ENCODE data around the gene RAB31.
"Not testable (repeated sequence)": the region's sequence is repeated elsewhere in the genome, so short reads cannot be mapped to it uniquely, and the experiment has no call there.

RAB31 gene

DNA sequence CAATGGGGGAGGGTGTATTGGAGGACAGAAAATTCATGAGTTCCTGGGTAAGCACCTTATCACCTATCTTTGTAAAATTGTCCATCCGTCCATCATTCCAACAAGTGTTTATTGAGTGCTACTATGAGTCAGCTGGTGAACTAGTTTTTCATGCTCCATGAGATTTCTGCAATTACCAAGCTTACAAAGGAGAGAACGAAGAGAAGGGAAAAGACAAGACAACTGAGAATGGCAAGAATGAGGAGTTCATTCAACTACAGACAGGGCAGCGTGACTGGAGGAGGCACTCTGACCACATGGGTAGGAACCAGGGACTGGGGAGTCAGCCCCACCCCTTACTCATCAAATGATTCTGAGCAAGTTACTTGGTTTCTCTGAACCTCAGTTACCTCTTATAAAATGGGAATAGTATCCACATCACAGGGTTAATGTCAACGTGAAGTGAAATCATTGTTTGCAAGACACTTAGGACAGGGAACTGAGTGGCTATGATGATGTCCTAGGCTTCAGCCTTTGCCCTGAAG is 159.0 kb downstream of the RAB31 start:
- no peak for DNase-seq

DNA sequence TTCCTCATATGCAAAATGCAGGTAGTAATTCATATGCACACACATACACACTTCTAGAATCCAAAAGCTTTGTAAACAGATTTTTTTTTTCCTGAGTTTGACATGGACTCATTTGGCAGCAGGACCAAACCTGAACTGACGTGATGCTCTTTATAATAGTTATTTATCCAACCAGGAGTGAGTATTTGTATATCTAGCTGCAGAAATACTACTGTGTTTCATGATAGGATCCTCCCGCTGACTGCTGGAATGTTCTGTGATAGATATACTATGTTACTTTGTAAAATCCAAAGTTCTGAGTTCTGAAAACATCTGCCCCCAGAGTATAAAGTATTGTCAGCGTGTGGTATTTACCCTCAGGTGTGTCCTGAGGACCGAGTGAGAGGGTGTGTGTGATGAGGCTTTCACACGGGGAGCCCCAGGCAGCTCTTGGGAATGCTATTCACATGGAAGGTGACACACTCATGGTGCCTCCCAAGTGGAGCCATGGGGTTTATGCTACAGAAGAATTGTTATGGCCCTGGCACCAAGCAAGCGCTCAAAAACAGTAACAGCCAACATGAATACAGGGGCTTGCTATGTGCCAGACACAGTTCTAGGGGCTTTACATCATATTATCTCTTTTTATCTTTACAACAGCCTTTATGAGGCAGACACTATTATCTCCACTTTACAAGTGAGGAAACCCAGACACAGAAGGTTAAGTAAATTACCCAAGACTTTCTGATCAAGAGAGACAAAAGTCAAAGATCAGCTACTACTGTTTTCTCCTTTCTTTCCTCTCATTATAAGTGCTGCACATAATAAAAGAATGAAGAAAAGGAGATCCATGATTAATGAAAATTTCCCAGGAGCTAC is 161.0 kb downstream of the RAB31 start:
- no peak for DNase-seq

DNA sequence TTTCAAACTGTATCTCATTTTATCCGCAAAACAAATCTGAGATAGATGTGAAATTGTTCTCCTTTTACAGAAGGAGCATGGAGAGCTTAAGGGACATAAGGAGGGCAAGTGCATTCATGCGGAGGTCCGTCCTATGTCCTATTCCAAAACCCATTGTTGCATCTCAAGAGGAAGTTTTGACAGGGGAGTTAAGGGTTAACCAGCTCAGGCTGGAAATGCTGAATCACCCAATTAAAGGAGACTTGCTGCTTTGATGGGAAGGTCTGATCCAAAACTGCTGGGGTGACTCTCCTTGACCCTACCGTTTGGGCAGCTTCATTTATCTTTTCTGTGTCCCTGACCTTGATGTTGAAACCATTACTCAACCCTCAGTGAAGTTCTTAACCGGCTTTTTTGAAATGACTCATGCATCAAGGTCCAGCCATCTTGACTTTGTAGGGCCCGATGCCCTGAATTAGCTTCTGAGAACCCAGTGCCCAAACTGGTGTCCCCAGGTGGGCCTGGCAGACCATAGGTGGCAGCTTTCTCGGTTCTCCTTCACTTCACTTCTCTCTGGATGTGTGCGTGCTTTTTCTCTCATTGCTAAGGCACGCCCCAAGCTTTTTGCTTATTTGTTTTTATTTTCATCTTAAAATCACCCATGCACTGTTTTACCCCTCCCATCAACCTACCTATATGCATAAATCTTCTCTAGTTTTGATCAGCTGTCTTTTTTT is 161.8 kb downstream of the RAB31 start:
- DNase-seq, result no peak

DNA sequence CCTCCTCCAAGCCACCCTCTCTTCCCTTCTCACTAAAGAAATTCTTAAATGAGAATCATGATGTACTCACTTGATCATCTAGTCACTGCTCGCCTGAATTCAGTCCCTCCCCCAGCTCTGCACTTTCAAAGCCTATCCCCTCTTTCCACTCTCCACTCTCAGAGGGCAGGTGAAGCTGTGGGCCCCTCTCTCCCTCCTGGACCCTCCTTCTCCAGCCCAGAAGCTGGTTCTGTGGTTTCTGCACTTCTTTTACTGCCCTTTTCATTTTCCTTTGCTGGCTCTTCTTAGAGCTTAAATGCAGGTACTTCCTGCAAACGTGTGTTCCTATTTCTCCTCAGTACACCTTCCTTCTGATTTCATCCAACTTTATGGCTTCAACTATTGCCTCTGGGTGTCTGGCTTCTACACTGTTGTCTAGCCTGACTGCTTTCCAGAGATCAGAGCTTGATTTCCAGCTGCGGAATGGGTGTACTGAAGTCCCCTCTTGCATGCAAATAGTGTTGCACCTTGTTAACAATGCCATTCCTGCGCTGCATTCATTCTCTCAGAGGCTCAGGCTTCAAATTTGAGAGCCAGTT is 162.4 kb downstream of the RAB31 start:
- no peak for DNase-seq

DNA sequence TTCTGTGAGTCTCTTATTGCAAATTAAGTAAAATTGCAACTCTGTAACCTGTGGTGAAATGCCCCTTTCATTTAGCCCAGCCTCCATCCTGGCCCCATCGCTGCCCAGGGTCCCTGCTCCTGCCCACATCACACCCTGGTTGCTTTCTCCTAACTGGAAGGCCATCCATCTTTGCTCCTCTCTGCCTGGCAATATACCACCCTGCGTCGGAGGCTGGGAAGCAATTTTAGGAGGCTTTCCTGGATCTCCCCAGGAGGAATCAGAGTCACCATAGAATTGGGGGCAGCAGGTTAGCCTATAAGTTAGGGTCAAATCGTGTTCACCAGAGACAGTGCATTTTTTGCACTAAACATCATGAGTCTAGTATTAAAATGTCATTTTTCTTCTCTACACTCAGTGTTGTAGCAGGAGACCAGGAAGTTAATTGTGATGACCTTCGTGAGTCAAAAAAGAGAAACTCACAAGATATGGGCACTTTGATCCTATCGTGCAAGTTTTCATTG is 163.2 kb downstream of the RAB31 start:
- DNase-seq, result no peak

DNA sequence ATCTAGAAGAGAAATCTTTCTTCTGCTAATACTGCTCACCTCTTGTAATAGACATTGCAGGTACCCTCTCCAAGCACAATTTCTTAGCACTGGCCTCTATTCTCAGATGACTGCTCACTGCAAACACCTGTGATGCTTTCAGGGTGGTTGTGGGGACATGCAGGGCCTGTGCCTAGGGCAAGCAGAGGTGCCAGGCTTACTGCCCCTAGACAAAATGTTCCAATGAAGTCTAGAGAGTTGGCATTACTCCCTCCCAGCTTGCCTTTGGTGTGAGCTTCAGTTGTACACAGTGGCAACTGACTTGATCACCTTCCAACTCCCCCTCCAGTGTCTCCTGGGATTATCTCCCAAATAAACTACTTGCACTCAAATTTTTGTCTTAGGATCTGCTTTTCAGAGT is 164.7 kb downstream of the RAB31 start:
- DNase-seq, result no peak

DNA sequence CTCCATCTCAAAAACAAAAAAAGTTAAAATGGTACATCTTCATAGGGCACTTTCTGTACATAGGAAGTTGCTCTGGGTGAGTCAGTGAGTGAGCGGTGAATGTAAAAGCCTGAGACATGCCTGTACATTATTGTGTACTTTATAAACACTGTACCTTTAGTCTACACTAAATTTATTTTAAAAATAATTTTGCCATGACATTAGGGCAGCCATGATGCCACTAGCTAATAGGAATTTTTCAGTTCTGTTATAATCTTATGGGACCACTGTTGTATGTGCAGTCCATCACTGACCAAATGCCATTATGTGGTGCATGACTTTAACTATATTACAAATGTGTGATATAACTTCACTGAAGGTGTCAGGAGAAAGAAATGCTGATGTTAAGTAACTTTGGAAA is 166.6 kb downstream of the RAB31 start:
- DNase-seq, result no peak

DNA sequence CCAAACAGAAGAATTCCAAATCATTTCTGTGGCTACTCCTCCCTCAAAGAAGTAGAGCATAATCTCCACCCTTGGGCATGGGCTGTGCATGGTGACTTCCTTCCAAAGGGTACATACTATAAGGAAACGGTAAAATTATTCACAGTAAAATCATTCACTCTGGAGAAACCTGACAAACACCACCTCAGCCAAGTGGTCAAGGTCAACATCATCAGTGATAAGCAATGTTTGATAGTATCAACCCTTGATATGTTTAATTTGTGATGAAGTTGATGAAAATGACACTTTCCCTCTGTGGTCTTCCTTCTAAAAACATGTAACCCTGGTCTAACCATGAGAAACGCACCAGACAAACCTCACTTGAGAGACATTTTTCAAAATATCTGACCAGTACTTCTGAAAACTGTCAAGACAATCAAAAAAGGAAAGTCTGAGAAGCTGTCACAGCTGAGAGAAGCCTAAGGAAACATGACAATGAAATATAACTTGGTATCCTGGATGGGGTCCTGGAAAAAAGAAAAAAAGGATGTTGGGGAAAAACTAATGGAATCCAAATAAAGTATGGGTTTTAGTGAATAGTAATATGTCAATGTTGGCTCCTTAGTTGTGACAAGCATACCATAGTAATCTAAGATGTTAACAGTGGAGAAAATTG is 168.2 kb downstream of the RAB31 start:
- DNase-seq, result no peak

DNA sequence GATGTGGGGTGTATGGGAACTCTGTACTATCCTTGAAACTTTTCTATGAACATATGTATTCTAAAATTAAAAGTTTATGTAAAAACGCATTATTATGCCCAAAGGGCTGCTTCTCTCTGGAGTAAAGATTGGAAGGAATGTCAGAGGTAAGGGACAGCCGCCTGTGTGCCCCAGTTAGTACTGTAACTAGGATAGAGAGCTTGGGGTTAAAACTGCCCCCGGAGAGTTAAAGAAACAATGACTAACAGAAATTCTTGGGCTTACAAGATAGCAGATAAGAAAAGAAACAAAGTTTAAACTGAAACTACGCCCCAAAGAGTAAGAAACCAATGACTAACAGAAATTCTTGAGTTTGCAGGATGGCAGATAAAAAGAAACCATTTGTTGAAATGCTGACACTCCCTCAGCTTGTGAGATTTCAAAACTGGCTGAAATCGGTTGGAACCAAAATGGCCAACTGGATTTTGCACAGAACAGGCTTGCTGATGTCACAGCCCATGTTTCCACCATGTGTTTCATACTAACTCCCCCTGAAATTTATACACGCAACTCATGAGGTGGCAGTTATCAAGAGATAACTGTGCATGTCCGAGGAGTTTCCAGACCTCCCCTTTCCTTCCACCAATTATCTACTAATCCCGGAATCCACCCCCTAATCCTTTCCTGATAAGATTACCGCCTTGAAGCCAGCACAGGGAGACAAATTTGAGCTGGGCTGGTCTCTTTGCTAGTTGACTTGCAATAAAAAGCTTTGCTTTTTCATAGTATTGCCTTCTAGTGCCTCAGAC is 169.0 kb downstream of the RAB31 start:
- no peak for DNase-seq

DNA sequence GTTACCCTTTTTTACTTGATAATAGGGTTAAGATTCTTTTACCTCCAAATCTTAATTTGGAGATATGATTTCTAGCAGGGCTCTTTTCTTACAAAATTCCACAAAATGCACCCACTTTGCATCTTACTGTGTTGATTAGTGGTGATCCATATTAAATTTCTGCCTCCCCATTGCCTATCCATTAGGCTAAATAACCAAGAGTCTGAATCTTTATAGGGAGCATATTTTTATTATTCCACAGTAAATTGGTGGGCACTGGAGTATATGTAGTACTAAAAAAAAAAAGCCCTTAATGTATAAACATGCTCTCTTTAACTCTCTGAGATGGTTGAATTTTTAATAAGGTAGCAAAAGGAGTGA is 169.5 kb downstream of the RAB31 start:
- no peak for DNase-seq

DNA sequence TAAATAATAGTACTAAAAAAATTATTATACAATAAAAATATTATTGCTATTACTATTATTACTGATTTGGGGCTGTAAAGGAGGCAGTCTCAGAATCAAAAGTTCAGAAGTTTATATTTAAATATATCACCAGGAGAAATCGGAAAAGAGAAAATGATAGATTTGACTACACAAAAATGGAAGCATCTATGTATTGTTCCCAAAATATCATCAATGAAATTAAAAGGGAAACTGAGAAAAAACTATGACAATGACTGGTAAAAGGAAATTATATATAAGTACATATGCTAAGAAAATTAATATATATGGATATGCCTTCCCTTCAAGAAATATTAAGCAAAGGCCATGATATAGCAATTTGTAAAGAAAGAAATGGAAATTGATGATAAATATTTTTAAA is 170.0 kb downstream of the RAB31 start:
- DNase-seq, result no peak

DNA sequence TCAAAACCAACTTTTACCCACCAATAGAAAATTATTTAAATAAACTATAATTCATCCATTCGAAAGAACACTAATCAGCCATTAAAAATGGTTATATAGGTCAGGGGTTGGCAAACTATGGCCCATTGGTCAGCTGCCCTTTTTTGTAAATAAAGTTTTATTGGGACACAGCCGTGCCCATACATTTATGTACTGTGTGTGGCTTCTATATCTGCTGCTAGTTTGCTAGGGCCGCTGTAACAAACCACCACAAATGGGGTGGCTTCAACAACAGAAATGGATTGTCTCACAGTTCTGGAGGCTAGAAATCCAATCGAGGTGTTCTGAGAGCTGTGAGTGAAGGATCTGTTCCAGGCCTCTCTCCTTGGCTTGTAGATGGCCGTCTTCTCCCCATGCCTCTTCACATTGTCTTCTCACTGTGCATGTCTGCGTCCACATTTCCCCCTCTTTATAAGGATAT is 170.7 kb downstream of the RAB31 start:
- no peak for DNase-seq

DNA sequence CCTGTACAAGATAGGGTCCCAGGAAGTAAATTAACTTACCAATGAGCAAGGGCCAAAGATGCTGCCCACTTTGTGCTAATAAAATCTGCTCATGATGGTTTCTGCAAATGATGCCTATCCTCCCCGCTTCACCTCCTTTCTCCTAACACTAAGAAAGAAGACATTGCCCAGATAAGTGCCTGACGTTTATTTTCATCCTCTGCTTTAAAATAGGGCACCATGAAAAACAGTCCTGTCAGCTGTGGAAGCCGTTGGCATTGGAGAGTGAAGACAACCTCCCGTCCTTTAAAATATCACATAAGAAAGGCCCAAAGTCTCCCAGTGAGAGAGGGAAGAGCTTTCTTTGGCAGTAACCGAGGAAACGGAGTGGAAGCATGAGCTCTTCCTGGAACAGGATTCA is 176.0 kb downstream of the RAB31 start:
- DNase-seq, result no peak

DNA sequence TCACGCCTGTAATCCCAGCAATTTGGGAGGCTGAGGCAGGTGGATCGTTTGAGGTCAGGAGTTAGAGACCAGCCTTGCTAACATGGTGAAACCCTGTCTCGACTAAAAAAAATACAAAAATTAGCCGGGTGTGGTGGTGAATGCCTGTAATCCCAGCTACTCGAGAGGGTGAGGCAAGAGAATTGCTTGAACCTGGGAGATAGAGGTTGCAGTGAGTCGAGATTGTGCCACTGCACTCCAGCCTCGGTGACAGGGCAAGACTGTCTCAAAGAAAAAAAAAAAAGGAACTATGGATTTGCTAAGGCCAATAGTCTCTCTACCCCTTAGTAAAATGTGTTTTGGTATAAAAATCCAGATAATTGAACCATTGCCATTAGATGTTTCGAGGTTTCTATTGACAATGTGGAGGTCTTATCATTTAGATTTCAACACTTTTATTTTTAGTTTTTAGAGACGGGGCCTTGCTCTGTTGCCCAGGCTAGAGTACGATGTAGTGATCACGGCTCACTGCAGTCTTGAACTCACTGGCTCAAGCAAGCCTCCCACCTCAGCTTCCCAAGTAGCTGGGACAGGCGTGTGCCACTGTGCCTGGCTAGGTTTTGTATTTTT is 176.5 kb downstream of the RAB31 start:
- DNase-seq, result no peak

DNA sequence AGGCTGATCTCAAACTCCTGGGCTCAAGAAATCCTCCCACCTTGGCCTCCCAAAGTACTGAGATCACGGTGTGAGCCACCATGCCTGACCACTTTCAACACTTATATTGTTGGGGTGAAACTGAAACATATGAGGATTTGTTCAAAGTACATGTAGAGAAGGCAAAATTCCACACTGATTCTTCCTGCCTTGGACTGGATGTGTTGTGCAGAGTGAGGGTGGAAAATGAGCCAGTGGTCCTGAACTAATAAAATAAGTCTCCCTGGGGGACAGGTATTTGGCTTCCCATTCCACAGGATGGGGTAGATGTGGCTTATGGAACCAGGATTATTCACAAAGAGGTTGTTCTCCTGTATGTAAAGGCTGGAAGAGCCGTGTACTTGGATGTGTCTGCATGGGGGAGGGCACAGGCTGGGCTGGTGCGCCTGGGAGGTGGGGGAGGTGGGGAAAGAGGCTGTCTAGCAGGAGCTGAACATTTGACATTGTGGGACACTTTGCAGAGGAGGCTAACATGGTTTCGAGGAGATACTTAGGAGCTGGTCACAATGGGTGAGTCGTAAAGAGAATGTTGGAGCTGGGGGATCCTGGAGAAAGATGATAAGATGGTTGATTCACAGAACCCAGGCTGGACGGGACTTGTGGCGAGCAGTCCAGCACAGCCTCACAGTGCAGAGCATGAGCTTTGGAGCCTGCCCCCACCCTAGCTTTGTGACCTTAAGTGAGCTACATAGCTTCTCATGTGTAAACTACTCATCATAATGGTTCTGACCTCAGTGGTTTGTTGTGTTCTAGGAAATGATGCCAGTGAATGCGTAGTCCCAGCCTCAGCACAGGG is 177.3 kb downstream of the RAB31 start, which contains the start of gene TXNDC2:
Gene TXNDC2, plus strand, starts transcription at position 804 of the 835 bp plus-strand sequence. CDS start 708 bp downstream, outside the sequence.
- DNase-seq, result no peak

DNA sequence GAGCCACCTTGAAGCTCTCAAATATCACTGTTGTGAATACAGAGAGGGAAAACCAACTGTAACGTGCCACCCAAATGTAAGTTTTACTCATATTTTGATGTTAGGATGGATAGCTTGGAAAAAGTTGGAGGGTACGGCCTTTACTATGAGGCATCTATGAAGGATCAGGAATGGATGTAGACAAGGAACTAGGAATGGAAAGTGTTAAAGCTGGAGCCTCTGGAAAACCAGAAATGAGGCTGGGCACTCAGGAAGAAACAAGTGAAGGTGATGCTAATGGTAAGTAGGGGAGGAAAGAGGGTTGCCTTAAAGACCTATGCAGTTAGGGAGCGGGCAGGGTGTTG is 177.9 kb downstream of the RAB31 start:
- DNase-seq, result no peak

DNA sequence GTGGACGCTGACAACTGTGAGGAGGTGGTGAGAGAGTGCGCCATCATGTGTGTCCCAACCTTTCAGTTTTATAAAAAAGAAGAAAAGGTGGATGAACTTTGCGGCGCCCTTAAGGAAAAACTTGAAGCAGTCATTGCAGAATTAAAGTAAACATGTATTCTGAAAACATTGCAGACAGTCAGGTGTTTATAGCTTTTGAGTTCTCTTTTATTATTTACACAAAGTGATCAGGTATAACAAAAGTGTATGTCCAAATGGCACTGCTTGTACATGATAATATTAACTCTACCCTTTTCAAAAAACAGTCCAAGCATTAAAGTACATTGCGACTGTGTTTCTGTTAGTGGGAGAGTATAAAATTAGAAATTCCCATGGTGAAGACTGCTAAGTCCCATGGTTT is 179.9 kb downstream of the RAB31 start:
- DNase-seq, result no peak

DNA sequence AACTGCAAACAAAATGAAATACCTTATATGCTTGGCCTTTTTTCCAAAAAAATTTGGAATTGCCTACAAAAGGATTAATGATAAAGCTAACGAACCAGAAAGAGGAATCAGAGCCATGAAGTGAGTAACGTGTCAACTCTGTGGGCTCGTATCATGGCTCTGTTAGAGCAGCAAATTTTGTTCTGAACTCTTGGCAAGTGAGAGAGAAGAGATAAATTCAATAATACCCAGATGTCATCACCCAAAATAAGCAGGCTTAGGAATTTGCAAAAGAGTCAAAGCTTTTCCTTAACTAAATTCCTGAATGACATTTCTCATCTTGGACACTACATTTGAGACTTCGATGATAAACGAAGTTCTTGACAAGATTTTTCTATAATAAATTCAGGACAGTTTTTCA is 182.1 kb downstream of the RAB31 start:
- no peak for DNase-seq

DNA sequence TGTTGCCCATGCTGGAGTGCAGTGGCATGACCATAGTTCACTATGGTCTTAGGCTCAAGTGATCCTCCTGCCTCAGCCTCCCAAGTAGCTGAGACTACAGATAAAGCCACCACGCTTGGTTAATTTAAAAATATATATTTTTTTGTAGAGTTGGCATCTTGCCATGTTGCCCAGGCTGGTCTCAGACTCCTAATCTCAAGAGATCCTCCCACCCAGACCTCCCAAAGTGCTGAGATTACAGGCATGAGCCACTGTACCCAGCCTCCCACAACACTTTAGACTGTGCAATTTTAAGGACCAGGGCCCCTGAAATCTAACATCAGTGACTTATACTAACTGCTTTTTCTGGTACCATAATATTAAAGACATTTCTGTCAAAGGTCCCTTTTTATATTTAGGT is 182.9 kb downstream of the RAB31 start:
- DNase-seq, result no peak

DNA sequence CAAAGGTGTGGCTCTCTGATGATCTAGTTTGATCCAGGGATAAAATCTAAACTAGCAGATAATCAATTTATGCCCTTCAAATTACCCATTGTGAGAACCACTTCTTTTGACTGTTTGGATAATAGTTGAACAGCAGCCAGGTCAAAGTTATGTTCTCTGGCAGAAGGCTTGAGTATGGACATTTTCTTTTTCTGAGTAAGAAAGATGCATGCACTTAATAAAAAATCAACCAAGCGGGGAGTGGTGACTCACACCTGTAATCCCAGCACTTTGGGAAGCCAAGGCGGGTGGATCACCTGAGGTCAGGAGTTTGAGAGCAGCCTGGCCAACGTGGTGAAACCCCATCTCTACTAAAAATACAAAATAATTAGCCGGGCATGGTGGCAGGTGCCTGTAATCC is 183.4 kb downstream of the RAB31 start:
- DNase-seq, result not testable (repeated sequence)
